ENCODE results near the gene TATDN2. TPM values are rescaled to one million over a fixed set of nuclear protein-coding genes. Genes with fewer than 3 reads are reported as not detected.

The TATDN2 gene
- polyA plus RNA-seq, 6 donors from 2014 or later, result 5.5 to 12.4 (median 9.7) TPM

GRCh38 chr3:10322352-10322710 is 74.1 kb downstream of the TATDN2 start:
- no peak for ATAC-seq (ENCODE audit: low read depth in 2 of 2)
- Mint-ChIP-seq H3K9me3 (no peaks in the 10 kb centered on the region), H3K4me1 (peaks cover 19 to 34% (median 22%) of the 10 kb centered on the region in 3 donors), H3K27me3 (peaks cover 10 to 29% (median 17%) of the 10 kb centered on the region in 3 donors), H3K27ac (peak overlapping the region in 4 of 6 donors; percentile 33 to 98 (median 75)), H3K4me3 (peak overlapping the region; percentile 5 to 95 (median 70)), H3K36me3 (no peaks in the 10 kb centered on the region)
- DNase-seq, result peak; percentile 26

DNA sequence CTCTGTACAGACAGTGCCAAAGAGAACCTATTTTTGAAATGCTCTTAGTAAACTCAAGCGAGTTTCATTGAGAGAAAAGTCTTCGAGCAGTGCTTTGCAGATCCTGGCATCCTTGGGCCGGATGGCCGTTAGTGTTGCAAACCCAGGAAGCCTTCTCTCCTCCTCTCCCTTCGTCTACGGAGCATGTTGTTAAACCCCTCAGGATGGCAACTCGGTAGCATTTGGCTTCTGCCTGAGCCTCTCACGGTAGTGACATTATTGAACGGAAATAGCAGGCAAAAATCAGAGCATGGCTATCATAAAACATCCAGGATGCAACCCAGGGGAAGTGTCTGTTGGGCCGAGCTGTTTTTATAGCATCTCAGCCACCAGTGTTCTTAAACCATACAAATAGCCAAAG is 79.3 kb downstream of the TATDN2 start:
- Mint-ChIP-seq H3K4me3 (no peak overlapping the region), H3K9me3 (no peaks in the 10 kb centered on the region), H3K36me3 (no peaks in the 10 kb centered on the region), H3K4me1 (peaks cover 4 to 13% (median 7%) of the 10 kb centered on the region in 3 donors), H3K27ac (no peak overlapping the region), H3K27me3 (peaks cover 25 to 44% (median 39%) of the 10 kb centered on the region in 3 donors)
- ATAC-seq (ENCODE audit: low read depth in 2 of 2) (no peak), DNase-seq (no peak)

GRCh38 chr3:10328460-10329071 is 80.3 kb downstream of the TATDN2 start:
- H3K36me3 Mint-ChIP-seq, result no peaks in the 10 kb centered on the region
- no peaks in the 10 kb centered on the region for H3K9me3 Mint-ChIP-seq
- no peak overlapping the region for H3K4me3 Mint-ChIP-seq

DNA sequence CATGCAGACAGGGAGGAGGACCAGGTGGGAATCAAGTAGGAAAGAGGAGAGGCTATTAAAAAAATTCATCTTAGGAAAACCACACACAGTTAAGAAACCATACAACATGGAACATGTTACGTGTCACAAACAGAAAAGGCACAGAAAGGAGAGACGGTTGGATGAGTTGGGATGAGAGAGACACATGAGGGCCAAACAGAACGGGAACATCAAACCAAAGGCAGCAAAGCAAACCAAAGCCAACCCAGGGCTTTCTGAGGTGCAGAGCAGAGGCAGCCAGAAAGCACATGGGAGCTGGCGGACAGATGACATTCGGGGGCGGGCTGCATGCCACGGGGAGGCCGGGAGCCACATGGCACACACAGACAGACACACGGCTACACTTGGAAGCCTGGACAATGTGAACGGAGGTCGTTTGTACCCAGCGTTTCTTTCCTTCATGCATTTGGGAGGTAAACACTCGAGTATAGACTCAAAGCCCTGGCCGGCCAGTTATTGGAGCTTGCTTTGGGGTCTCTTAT is 81.3 kb downstream of the TATDN2 start:
- peaks cover 25 to 40% (median 39%) of the 10 kb centered on the region in 3 donors for H3K27me3 Mint-ChIP-seq
- DNase-seq (no peak), ATAC-seq (ENCODE audit: low read depth in 2 of 2) (no peak)
- H3K9me3 Mint-ChIP-seq, result no peaks in the 10 kb centered on the region
- H3K4me3 Mint-ChIP-seq, result peak overlapping the region in 1 of 8 donors; percentile 15
- no peaks in the 10 kb centered on the region for H3K36me3 Mint-ChIP-seq
- H3K4me1 Mint-ChIP-seq, result peaks cover 18 to 27% (median 20%) of the 10 kb centered on the region in 3 donors
- H3K27ac Mint-ChIP-seq, result peak overlapping the region in 2 of 6 donors; percentile 42 to 54

More at GRCh38 chr3:10328460-10329071, 80.3 kb downstream of the TATDN2 start:
- Mint-ChIP-seq H3K4me1 (peaks cover 14 to 20% (median 17%) of the 10 kb centered on the region in 3 donors), H3K27ac (peak overlapping the region in 2 of 6 donors; percentile 15 to 59), H3K27me3 (peaks cover 25 to 44% (median 39%) of the 10 kb centered on the region in 3 donors)
- ATAC-seq (ENCODE audit: low read depth in 2 of 2) (no peak), DNase-seq (no peak)

- Mint-ChIP-seq H3K27me3 (peaks cover 22 to 34% (median 33%) of the 10 kb centered on the region in 3 donors), H3K4me3 (no peak overlapping the region), H3K36me3 (no peaks in the 10 kb centered on the region), H3K9me3 (no peaks in the 10 kb centered on the region), H3K27ac (peak overlapping the region in 1 of 6 donors; percentile 75), H3K4me1 (peaks cover 24 to 33% (median 26%) of the 10 kb centered on the region in 3 donors)
- DNase-seq (no peak), ATAC-seq (ENCODE audit: low read depth in 2 of 2) (no peak)
These were observed 82.1 kb downstream of the TATDN2 start for GRCh38 chr3:10330319-10330718.

Other genes with a start within 250 kb of the TATDN2 start
- gene FANCD2, start 222.0 kb upstream of the TATDN2 start, polyA plus RNA-seq (ENCODE audit: low read depth in 6 of 6), result 10 to 100 TPM in 4 of 6 donors, 1 to 10 TPM in 2; 6.7 to 13.6 (median 11.2) TPM
- 1 to 10 TPM in 1 of 6 donors, not detected in 5; 1.0 TPM for gene FANCD2OS, start 140.2 kb upstream of the TATDN2 start, polyA plus RNA-seq (ENCODE audit: low read depth in 6 of 6)
- 100 to 1,000 TPM; 274 to 374 (median 312) TPM for gene BRK1, start 132.8 kb upstream of the TATDN2 start, polyA plus RNA-seq (ENCODE audit: low read depth in 6 of 6)
- gene VHL, start 106.7 kb upstream of the TATDN2 start, polyA plus RNA-seq (ENCODE audit: low read depth in 6 of 6), result 10 to 100 TPM; 10.2 to 46.5 (median 21.4) TPM
- gene IRAK2, start 83.5 kb upstream of the TATDN2 start, polyA plus RNA-seq (ENCODE audit: low read depth in 6 of 6), result 10 to 100 TPM in 3 of 6 donors, 1 to 10 TPM in 3; 8.2 to 12.6 (median 10.1) TPM
- gene GHRL, start 44.5 kb downstream of the TATDN2 start, polyA plus RNA-seq (ENCODE audit: low read depth in 6 of 6), result 1 to 10 TPM in 5 of 6 donors, not detected in 1; 1.8 to 4.9 (median 3.0) TPM
- gene SEC13, start 72.7 kb downstream of the TATDN2 start, polyA plus RNA-seq (ENCODE audit: low read depth in 6 of 6), result 100 to 1,000 TPM; 102 to 147 (median 130) TPM

All from naive B cell (primary cell).